Activated gamma-delta T cell treated with anti-CD3 and anti-CD28 coated beads, Interleukin-2, amount 50 U/mL, for 16 hours (primary cell): Measurements from ENCODE around the gene PPARGC1A.

Source experiments
- DNase-seq: peaks from one replicate; pipeline ENCODE4 v3.0.0-alpha.2; 2020; ENCODE audit warnings: low read depth

Gene PPARGC1A, protein sequence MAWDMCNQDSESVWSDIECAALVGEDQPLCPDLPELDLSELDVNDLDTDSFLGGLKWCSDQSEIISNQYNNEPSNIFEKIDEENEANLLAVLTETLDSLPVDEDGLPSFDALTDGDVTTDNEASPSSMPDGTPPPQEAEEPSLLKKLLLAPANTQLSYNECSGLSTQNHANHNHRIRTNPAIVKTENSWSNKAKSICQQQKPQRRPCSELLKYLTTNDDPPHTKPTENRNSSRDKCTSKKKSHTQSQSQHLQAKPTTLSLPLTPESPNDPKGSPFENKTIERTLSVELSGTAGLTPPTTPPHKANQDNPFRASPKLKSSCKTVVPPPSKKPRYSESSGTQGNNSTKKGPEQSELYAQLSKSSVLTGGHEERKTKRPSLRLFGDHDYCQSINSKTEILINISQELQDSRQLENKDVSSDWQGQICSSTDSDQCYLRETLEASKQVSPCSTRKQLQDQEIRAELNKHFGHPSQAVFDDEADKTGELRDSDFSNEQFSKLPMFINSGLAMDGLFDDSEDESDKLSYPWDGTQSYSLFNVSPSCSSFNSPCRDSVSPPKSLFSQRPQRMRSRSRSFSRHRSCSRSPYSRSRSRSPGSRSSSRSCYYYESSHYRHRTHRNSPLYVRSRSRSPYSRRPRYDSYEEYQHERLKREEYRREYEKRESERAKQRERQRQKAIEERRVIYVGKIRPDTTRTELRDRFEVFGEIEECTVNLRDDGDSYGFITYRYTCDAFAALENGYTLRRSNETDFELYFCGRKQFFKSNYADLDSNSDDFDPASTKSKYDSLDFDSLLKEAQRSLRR

DNA sequence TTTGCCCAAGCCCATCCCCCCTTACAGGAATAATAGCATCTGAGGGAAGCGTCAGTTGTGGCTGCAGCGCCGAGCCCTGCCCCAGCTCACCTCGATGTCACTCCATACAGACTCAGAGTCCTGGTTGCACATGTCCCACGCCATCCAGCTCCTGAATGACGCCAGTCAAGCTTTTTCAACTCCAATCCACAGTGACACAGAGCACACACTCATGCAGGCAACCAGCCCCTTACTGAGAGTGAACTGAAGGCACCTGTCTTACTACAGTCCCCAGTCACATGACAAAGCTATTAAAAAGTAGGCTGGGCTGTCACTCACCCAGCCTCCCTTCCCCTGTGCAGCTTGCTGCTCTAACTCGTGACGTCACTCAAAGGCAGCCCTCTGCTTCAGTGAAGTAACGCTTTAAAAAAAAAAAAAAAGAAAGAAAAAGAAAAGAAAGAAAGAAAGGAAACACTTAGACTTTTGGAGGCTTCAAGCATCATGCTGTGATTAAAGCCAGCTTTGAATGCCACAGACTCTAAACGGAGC, at the start of gene PPARGC1A:
TSS of gene PPARGC1A (minus strand) at position 234 of the 528 bp plus-strand sequence. CDS start at position 144, 90 bp downstream.
- no peak for DNase-seq

GRCh38 chr4:23938796-23939195, 48.9 kb upstream of the PPARGC1A start:
- DNase-seq, result no peak

DNA sequence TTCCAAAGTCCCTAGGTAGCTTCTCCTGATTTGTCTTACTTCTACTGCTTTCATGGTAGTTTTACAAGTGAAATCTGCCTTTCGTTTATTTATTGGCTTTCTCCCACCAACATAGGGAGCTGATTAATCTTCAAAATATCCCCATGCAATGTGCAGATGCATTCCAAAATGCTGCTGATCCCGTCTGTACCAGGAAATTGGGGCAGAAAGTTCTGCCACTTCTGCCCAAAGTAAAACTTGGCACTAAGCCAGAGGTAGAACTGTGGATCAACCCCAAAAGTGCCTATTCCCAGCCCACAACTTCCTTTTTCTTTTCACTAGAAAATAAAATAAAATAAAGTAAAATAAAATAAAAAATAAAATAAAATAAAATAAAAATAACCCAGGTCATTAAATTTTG, 47.3 kb upstream of the PPARGC1A start:
- DNase-seq, result no peak

- DNase-seq, result no peak
Measured at GRCh38 chr4:23934915-23935314, 45.1 kb upstream of the PPARGC1A start.

DNA sequence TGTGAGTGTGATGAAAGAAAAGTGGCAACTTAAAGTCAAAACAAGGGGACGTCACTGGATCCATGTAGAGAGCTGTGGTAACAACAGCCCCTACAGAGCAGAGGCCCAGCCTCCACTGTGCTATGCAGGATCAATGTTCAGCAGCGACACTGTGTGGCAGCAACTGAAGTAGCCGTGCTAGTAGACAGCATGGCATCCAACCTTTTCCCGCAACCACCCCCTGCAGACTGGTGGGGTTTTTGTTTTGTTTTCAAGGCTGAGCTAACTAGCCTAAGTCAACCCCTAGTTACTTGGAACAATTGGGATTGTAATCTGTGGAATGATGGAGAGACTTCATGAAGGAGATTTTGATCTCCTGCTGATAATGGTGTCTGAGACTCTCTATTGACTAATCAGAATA, 44.4 kb upstream of the PPARGC1A start:
- no peak for DNase-seq

DNA sequence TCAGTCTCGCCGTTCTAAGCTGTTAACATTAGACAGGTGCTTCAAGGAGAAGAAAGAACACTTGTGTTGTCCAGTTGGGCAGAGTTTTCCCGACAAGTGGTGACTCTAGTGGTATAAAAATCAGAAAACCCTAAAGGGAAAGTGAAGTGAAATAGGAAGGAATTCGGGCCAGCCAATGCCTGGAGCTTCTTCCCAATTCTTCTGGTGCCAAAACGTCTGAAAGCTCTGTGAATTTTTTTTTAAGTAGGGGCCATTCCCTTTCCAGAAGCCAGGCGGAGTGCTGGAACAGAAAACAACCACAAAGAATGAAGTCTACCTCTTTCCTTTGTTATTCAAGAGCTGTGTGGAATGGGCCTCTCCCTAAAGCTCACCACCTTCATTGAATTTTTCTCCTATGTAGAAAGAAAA, 43.1 kb upstream of the PPARGC1A start:
- no peak for DNase-seq

- DNase-seq, result no peak
Measured at GRCh38 chr4:23932186-23932585, 42.3 kb upstream of the PPARGC1A start.

DNA sequence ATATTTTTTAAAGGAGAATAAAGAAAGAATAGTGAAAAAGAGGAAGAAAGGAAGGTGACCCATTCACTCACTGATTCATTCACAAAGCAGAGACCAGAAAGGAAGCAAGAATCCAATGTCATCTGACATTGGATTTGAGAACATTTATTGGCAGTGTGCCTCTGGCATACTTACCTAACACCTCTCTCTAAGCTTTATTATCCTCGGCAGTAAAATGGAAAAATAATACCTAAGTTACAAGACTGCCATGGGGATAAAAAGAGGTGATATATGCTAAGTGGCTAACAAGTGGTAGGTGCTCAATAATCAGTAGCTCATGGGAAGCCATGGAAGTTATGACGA, 41.6 kb upstream of the PPARGC1A start:
- DNase-seq, result no peak

- DNase-seq, result no peak
Measured at GRCh38 chr4:23930750-23931488, 41.1 kb upstream of the PPARGC1A start.

DNA sequence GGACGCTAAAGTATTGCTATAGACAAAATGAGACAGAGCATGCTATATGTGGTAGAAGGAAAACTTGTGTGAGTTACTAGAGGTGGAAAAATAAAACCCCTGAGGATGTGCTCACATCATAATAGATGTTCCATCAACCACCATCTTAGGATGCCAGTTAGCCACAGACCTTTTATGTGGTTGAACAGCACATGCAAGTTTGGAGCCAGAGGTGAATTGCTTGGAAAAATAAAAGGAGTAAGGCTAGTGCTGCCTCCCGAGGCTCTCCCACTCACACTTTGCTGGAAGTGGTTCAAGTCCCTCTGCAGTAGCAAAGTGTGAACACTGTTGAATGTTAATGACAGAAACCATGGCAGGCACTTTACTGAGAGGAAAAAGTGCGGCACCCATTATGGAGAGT, 39.4 kb upstream of the PPARGC1A start:
- no peak for DNase-seq

DNA sequence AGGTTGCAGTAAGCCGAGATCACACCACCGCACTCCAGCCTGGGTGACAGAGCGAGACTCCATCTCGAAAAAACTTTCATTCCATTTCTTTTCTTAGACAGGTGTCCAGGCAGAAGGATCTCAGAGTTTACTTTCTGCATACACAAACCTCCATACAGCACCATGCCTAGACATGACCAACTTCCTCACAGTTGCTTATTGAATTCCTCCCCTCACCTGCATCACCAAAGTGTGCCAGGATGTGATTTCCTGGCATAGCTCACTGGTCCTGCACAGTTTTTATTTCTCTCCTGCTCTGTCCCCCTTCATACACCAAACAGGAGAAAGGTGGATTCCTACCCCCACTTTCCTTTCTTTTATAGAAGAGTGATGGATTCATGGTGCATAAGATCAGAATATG, 34.7 kb upstream of the PPARGC1A start:
- DNase-seq, result no peak

GRCh38 chr4:23923840-23924239, 34.0 kb upstream of the PPARGC1A start:
- DNase-seq, result no peak

GRCh38 chr4:23923141-23923540, 33.3 kb upstream of the PPARGC1A start:
- DNase-seq, result no peak

DNA sequence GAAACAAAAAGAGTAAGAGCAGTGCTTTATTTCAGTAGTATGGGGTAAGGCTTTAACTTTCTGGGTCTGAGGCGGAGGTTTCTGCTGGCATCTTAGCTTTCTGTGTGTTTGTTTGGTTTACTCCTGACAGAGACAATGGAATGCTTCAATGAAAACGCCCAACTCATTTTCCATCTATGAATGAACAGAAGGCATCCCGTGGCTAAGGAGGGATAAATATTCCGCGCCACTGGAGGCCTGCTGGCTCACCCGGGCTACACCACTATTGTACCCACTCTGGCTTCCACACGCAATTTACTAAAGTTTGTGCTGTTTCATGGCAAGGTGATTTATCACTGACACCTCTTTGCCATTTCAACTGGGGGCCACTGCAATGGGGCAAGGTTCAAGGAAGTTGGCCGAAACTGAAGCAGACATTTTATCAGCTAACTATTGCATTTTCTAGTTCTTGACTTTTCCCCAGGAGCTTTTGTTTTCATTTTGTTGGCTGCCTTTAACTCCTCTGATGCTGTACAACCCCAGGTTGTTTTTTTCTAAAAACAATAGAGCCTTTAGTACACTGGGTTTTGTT, 32.8 kb upstream of the PPARGC1A start:
- DNase-seq, result no peak

DNA sequence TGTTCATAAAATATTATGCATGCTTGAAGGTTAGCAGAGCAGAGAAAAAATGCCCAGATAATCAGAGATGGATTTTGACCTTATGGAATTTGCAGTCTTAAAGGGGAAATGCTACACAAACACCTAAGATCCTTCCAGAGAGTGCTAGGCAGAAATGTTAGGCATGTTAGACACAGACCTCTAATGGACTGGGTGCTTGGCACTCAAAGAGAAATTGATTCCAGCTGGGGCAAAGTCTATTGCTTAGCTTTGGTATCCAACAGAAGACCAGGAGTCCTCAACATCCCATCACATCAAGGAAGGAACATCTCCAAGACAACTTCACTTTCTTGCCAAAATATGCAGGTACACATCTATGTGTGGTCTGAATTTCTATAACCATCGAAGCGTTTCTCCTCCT, 32.2 kb upstream of the PPARGC1A start:
- DNase-seq, result no peak

GRCh38 chr4:23921447-23921845, 31.6 kb upstream of the PPARGC1A start:
- DNase-seq, result no peak

DNA sequence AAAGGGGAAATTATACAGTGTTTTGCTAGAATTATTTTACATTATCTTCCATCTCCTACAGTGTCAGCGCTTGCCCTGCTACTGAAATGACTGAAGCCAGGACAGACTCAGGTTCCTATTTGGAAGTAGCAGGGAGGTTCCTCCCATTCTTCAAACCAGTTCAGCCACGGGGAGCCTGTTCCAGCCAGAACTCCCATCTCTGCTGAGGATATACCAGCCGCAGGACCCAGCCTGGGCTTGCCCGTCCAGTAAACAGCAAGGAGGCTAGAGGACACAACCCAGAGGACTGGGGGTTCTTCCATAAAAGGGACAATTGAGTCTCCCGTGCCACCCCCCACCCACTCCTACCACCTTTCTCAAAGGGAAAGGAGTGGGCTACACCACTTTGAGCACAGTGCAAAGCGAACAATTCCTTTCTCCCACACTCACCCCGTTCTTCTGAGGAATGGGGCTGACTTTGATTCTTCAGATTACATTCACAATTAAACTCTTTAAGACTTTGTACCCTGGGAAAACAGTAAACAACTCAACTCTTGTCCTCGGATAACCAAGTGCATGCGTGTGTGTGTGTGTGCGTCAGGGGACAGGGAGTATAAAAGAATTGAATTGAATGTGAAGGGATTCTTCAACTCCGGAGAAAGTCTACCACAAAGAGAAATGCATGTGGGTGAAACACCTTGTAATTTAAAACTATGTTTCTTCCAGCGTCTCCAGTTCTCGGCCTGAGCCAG, 31.0 kb upstream of the PPARGC1A start:
- DNase-seq, result no peak

- no peak for DNase-seq
Measured at GRCh38 chr4:23920296-23920695, 30.4 kb upstream of the PPARGC1A start.

GRCh38 chr4:23916282-23916681, 26.4 kb upstream of the PPARGC1A start:
- no peak for DNase-seq

DNA sequence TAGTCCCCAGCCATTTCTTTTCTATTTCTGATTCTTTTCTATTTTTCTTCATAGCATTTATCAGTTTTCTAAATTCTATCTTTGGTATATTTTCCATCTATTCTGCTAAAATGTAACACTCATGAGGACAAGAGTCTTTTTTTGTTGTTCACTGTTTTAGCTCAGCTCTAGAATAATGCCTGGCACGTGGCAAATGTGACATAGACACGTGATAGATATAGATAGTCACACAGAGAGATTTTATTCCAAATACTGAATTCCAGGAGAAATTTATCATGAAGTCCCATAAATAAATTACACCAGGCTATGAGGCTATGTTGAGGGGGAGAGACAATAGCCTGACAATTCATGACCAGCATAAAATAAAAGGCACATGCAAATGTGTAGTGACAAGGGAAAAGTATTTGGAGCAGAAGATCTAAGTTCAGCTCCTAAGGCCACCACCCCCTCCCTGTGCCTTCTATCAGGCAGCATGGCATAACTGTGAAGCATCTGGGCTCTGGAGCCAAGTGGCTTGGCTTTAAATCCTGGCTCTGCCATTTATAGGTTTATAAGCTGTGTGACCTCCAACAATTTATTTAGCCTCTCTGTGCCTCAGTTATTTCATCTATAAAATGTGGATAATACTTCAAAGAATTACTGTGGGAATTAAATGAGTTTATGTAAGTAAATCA, 25.7 kb upstream of the PPARGC1A start:
- DNase-seq, result no peak
